GM12874 (cell line): ENCODE measurements around the gene GUSB.

Experiments
- TF ChIP-seq, protein P1 (sequence below): IDR thresholded peaks from 2 replicates; pipeline ENCODE4 v1.5.1; 2011; ENCODE audit warnings: low read depth, mild to moderate bottlenecking, control low read depth, low read length, moderate library complexity; ENCODE audit not compliant: insufficient read depth

The GUSB gene

DNA sequence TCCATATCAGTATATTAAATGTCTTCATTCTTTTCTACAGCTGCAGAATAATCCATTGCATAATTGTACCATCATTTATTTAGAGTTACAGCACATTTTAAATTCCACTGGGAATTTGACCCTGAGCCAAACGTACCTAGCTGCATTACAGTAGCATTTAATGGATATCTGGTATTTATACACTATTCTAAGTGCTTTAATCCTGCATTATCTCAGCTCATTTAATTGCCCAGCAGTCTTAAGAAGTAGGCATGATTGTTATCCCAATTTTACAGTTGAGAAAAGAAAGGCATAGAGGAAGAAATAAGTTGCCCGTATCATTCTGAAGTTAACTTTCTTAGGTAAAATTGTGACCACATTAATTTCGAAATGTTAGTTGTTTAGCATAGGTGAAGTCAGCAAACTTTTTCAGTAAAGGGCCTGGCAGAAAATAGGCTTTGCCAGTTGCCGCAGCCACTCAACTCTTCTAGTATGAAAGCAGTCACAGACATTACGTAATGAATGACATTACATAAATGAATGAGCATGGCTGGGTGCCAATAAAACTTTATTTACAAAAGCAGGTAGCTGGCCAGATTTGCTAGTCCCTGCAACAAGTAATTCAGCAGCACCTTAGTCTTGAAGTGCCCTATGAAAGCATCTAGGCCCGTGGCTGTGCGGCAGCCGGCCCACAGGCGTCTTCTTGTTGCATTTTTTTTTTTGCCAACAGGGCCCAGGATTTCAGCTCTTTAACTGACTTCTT lies 30.0 kb downstream of the GUSB start:
- TF ChIP-seq, protein P1, sequence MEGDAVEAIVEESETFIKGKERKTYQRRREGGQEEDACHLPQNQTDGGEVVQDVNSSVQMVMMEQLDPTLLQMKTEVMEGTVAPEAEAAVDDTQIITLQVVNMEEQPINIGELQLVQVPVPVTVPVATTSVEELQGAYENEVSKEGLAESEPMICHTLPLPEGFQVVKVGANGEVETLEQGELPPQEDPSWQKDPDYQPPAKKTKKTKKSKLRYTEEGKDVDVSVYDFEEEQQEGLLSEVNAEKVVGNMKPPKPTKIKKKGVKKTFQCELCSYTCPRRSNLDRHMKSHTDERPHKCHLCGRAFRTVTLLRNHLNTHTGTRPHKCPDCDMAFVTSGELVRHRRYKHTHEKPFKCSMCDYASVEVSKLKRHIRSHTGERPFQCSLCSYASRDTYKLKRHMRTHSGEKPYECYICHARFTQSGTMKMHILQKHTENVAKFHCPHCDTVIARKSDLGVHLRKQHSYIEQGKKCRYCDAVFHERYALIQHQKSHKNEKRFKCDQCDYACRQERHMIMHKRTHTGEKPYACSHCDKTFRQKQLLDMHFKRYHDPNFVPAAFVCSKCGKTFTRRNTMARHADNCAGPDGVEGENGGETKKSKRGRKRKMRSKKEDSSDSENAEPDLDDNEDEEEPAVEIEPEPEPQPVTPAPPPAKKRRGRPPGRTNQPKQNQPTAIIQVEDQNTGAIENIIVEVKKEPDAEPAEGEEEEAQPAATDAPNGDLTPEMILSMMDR, result no peak

DNA sequence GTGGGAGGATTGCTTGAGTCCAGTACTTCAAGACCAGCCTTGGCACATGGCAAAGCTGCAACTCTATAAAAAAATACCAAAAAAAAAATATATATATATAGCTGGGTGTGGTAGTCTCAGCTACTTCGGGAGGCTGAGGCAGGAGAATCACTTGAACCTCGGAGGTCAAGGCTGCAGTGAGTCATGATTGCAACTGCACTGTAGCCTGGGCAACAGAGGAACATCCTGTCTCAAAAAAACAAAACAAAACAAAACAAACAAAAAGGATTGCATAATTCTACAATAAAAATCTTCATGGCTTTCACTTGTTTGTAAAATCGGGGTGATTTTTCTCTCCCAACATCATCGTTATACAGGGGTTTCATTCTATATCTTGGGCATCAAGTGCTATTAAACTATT lies 35.1 kb downstream of the GUSB start:
- TF ChIP-seq, protein P1, result no peak

DNA sequence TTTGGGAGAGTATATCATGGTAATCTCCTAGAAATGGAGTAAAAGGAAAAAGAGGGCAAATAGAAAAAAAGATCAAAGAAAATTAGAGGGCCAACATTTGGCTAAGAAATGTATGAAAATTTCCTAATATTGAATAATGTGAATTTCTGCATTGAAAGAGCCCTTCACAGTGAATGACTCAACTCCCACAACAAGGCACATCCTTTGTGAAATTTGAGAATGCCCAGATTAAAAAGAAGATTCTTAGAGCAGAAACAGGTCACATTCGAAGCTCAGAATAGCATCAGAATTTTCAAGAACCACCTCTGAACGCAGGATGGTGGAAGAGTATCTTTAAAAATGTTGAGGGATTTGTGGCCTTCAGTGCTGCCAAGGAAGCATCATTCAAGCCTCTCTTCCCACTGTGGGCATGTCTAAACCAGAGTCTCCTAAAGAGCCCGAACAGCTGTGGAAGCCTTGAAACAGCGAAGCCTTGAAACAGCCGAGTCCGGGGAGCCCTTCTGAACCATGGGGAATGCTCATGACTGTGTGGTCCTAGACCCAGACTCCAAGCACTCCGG lies 43.6 kb downstream of the GUSB start:
- TF ChIP-seq, protein P1, result no peak

DNA sequence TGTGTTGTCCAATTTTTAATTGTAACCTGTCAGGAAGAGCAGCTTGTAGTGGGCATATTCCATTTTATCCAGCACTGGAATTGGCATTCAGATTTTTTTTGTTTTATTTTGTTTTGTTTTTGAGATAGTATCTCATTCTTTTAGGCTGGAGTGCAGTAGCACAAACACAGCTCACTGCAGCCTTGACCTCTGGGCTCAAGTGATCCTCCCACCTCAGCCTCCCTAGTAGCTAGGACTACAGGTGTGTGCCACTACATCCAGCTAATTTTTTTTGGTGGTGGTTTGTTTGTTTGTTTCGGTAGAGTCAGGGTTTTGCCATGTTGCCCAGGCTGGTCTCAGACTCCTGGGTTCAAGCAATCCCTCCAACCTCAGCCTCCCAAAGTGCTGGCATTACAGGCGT lies 44.7 kb downstream of the GUSB start:
- TF ChIP-seq, protein P1, result no peak

DNA sequence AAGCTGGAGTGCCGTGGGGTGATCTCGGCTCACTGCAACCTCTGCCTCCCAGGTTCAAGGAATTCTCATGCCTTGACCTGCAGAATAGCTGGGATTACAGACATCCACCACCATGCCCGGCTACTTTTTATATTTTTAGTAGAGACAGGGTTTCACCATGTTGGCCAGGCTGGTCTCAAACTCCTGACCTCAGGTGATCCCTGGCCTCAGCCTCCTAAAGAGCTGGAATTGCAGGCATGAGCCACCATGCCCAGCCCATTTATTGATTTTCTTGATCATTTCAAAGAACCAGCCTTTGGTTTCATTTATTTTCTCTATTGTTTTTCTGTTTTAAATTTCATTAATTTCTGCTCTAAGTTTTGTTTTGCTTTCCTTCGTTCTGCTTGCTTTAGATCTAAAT lies 50.3 kb downstream of the GUSB start:
- TF ChIP-seq, protein P1, result no peak

DNA sequence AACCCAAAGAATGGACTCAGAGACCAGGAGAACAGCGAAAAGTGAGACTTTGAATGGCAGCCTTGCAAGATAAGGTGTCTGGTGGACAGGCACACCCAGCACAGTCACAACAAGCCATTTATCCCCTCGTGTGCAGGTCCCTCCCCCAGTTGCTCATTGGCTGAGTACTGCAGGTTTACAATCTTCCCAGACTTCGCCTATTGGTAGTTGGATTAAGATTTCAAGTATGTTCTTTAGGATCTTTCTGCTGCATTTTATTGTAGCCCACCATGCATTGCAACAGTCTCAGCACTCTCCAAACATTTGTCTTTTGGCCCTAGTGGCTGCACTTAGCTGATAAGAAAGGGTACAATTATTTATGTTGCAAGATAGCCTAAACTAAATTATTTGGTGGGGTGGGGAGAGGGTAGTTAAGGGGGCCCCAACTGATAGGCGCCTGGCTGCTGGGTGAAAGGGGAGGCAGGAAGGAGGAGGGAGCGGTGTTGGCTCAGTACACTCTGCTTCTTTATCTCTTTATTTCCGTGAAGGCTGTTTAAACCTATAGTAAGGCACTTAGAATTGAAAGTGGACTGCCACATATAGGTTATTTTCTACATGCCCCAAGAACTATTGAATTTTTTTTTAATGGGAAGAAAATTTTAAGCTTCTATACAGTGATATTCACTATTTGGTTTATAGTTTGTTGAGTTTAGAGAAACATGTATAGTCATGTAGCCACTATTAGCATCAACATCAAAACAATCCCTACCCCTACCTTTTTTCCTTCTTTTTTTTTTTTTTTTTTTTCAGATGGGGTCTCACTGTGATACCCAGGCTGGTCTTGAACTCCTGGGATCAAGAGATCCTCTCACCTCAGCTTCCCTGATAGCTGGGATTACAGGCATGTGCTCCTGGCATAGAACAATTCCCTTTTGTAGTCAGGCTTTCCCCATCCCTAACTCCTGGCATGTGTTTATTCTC lies 54.2 kb downstream of the GUSB start:
- TF ChIP-seq, protein P1, result no peak

DNA sequence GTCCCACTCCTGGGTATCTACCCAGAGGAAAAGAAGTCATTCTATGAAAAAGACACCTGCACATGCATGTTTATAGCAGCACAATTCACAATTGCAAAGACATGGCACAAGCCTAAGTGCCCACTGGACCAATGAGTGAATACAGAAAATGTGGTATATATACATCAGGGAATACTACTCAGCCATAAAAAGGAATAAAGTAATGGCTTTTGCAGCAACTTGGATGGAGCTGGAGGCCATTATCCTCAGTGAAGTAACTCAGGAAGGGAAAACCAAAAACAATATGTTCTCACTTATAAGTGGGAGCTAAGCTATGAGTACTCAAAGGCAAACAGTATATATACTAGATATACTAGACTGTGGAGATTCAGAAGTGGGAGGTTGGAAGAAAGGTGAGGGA lies 55.4 kb downstream of the GUSB start:
- TF ChIP-seq, protein P1, result no peak
